Measurements from ENCODE around the gene ZBTB20. TPM values are rescaled to one million over a fixed set of nuclear protein-coding genes. Genes with fewer than 3 reads are reported as not detected.

The ZBTB20 gene
- total RNA-seq, 1 experiment from 2014 or later = 26.5 TPM

DNA sequence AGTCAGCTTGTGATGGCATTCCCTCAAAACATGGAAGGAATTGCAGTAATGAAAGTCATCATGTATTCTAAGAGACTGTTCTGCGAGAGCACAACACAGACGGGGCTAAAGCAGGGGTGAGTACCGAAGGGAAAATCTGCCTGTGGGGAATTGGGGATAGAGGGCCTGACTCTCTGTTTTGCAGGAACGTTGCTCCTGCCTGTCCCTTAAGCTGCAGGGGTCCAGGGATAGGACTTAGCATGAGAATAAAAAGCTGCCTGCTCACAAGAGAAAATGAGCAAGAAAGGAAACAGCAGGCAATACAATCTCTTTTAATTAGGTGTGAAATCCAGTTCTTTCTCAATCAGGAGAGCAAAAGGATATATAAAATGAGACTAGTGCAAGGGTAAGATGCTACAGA lies 791.0 kb downstream of the ZBTB20 start:
- no peaks in the 10 kb centered on the region for H3F3A ChIP-seq (ENCODE audit: insufficient read depth, low read depth)
- intact Hi-C loops (cut with micrococcal nuclease; ENCODE audit: unreplicated experiment) = no loop called here
- H3K9me3 ChIP-seq (ENCODE audit: insufficient read depth, low read depth) = no peaks in the 10 kb centered on the region
- H3K4me1 ChIP-seq (replicated peaks; ENCODE audit: insufficient read depth) = no peaks in the 10 kb centered on the region
- H4K20me1 ChIP-seq (ENCODE audit: insufficient read depth) = no peaks in the 10 kb centered on the region
- no peaks in the 10 kb centered on the region for H3K36me3 ChIP-seq (ENCODE audit: low read depth)
- no peak overlapping the region for H3K4me3 ChIP-seq
- no TSS peak for BruUV-seq (replicated peaks)
- no peaks in the 10 kb centered on the region for H3K79me2 ChIP-seq (ENCODE audit: low read depth)
- H3K27ac ChIP-seq = no peak overlapping the region
- ChIA-PET CTCF (no interaction called here), POLR2A (ENCODE audit: unreplicated experiment) (interaction anchor here (0.5 kb wide), 1 partner anchor 10 kb away, joined by 12 read pairs; no protein-coding TSS in a partner anchor)
- H3K9me2 ChIP-seq (ENCODE audit: insufficient read depth) = no peaks in the 10 kb centered on the region
- DNase-seq = no peak
- no peak overlapping the region for H2AFZ ChIP-seq
- no peaks in the 10 kb centered on the region for H3K27me3 ChIP-seq (ENCODE audit: insufficient read depth, low read depth)
- TF ChIP-seq, protein P1, sequence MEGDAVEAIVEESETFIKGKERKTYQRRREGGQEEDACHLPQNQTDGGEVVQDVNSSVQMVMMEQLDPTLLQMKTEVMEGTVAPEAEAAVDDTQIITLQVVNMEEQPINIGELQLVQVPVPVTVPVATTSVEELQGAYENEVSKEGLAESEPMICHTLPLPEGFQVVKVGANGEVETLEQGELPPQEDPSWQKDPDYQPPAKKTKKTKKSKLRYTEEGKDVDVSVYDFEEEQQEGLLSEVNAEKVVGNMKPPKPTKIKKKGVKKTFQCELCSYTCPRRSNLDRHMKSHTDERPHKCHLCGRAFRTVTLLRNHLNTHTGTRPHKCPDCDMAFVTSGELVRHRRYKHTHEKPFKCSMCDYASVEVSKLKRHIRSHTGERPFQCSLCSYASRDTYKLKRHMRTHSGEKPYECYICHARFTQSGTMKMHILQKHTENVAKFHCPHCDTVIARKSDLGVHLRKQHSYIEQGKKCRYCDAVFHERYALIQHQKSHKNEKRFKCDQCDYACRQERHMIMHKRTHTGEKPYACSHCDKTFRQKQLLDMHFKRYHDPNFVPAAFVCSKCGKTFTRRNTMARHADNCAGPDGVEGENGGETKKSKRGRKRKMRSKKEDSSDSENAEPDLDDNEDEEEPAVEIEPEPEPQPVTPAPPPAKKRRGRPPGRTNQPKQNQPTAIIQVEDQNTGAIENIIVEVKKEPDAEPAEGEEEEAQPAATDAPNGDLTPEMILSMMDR (conservative IDR thresholded peaks at IDR 0.05) = no peak
- no peak for TF ChIP-seq EZH2 (IDR thresholded peaks at IDR 0.05; ENCODE audit: low read depth)
- no peak overlapping the region for H3K4me2 ChIP-seq

DNA sequence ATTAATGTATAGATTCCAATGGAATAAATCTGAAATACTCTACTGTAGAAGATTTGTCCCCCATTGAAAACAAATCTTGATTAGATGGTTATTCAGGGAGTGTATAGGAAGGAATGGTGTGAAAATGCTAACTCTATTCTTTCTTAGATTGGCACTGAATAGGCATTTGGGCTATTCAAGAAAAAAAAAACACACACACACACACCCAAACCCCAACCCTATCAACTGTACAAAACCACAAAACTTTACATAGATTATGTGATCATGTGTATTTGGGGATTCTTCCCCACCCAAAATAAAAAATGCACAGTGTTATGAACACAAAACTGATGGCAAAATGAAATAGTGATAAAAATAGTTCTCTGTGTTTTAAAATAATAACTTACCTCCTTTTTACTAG lies 791.4 kb downstream of the ZBTB20 start:
- intact Hi-C loops (cut with micrococcal nuclease; ENCODE audit: unreplicated experiment) = no loop called here
- Histone ChIP-seq H3K79me2 (ENCODE audit: low read depth) (no peaks in the 10 kb centered on the region), H3K4me2 (no peak overlapping the region), H3K4me1 (replicated peaks; ENCODE audit: insufficient read depth) (no peaks in the 10 kb centered on the region), H3K36me3 (ENCODE audit: low read depth) (no peaks in the 10 kb centered on the region), H3F3A (ENCODE audit: insufficient read depth, low read depth) (no peaks in the 10 kb centered on the region), H3K9me3 (ENCODE audit: insufficient read depth, low read depth) (no peaks in the 10 kb centered on the region), H3K27me3 (ENCODE audit: insufficient read depth, low read depth) (no peaks in the 10 kb centered on the region), H3K9me2 (ENCODE audit: insufficient read depth) (no peaks in the 10 kb centered on the region), H4K20me1 (ENCODE audit: insufficient read depth) (no peaks in the 10 kb centered on the region), H3K27ac (no peak overlapping the region), H2AFZ (no peak overlapping the region), H3K4me3 (no peak overlapping the region)
- ChIA-PET POLR2A (ENCODE audit: unreplicated experiment) (no interaction called here), CTCF (no interaction called here)
- no peak for DNase-seq
- TF ChIP-seq, protein P1 (conservative IDR thresholded peaks at IDR 0.05) = no peak
- TF ChIP-seq EZH2 (IDR thresholded peaks at IDR 0.05; ENCODE audit: low read depth) = no peak
- no TSS peak for BruUV-seq (replicated peaks)

DNA sequence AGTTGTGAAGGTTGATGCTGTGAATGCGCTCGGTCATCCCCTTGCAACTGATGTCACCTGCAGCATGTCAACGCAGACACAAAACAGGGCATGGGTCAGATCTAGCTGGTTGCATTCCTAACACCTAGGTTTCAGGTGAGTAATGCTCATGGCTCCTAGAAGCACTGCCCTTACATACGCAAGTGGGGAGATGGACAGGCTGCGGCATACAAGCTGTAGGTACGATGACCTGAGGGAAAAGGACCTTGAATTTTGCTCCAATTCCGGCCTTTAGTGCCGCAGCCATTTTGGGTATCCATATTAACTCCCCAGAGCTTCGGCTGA lies 795.3 kb downstream of the ZBTB20 start:
- TF ChIP-seq EZH2 (IDR thresholded peaks at IDR 0.05; ENCODE audit: low read depth) = no peak
- TF ChIP-seq, protein P1 (conservative IDR thresholded peaks at IDR 0.05) = no peak
- H2AFZ ChIP-seq = no peak overlapping the region
- no peaks in the 10 kb centered on the region for H3K9me2 ChIP-seq (ENCODE audit: insufficient read depth)
- H3K79me2 ChIP-seq (ENCODE audit: low read depth) = no peaks in the 10 kb centered on the region
- POLR2A ChIA-PET (ENCODE audit: unreplicated experiment) = no interaction called here
- CTCF ChIA-PET = no interaction called here
- no peaks in the 10 kb centered on the region for H3K9me3 ChIP-seq (ENCODE audit: insufficient read depth, low read depth)
- H4K20me1 ChIP-seq (ENCODE audit: insufficient read depth) = no peaks in the 10 kb centered on the region
- no peaks in the 10 kb centered on the region for H3K27me3 ChIP-seq (ENCODE audit: insufficient read depth, low read depth)
- no peaks in the 10 kb centered on the region for H3K4me1 ChIP-seq (replicated peaks; ENCODE audit: insufficient read depth)
- no peak overlapping the region for H3K4me2 ChIP-seq
- DNase-seq = no peak
- intact Hi-C loops (cut with micrococcal nuclease; ENCODE audit: unreplicated experiment) = no loop called here
- no peaks in the 10 kb centered on the region for H3F3A ChIP-seq (ENCODE audit: insufficient read depth, low read depth)
- H3K4me3 ChIP-seq = no peak overlapping the region
- no peak overlapping the region for H3K27ac ChIP-seq
- no peaks in the 10 kb centered on the region for H3K36me3 ChIP-seq (ENCODE audit: low read depth)
- BruUV-seq (replicated peaks) = no TSS peak

All from PC-9 (cell line).